ENCODE measurements around the gene ATF7IP2.
"Not testable (repeated sequence)": the region's sequence is repeated elsewhere in the genome, so short reads cannot be mapped to it uniquely, and the experiment has no call there.

Gene ATF7IP2

DNA sequence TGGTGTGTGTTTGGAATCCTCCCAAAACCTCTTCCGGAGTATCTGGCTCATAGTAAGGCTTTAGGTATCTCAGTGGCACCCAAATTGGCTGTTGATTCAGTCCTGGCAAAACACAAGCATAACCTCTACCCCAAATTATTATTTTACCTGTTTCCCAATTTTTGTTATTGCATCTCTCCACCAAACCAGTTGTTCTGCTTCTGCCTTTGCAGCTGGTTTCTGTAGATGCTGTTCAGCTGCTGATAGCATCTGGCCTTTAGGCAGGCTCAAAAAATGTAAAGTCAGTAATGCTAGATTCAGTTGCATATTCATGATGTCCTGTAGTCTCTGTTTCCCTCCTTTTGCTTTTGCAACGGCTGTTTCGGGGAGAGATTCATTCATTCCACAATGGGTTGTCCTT lies 33.8 kb downstream of the ATF7IP2 start:
- Histone ChIP-seq H3K9ac (ENCODE audit: low read depth, low read length) (no peak overlapping the region), H3K27me3 (ENCODE audit: insufficient read depth, low read length) (no peaks in the 10 kb centered on the region), H3K4me1 (ENCODE audit: insufficient read depth, low read length) (no peaks in the 10 kb centered on the region), H3K4me3 (ENCODE audit: low read length) (no peak overlapping the region), H3K27ac (ENCODE audit: low read length) (no peak overlapping the region), H3K36me3 (ENCODE audit: insufficient read depth, low read depth, low read length) (peaks cover 18% of the 10 kb centered on the region; the same call in 1 of the 2 replicates), H3K9me3 (ENCODE audit: insufficient read depth, low read depth, low read length) (peaks cover 41% of the 10 kb centered on the region)

DNA sequence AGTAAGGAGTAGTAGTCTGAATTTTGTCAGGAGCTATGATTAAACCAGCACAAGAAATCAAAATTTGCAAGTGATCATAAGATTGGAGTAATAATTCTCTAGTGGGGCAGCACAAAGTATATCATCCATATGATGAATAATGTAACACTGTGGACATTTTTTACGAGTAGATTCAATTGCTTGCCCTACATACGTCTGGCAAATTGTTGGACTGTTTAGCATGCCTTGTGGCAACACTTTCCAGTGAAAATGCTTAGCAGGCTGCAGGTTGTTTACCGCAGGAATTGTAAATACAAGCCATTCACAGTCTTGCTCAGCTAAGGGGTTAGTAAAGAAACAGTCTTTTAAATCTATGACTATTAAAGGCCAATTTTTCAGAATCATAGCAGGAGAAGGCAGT lies 35.7 kb downstream of the ATF7IP2 start:
- Histone ChIP-seq H3K36me3 (ENCODE audit: insufficient read depth, low read depth, low read length) (peaks cover 11% of the 10 kb centered on the region; the same call in 1 of the 2 replicates), H3K9me3 (ENCODE audit: insufficient read depth, low read depth, low read length) (peaks cover 23% of the 10 kb centered on the region), H3K4me1 (ENCODE audit: insufficient read depth, low read length) (no peaks in the 10 kb centered on the region), H3K27me3 (ENCODE audit: insufficient read depth, low read length) (no peaks in the 10 kb centered on the region), H3K9ac (ENCODE audit: low read depth, low read length) (no peak overlapping the region), H3K27ac (ENCODE audit: low read length) (no peak overlapping the region), H3K4me3 (ENCODE audit: low read length) (no peak overlapping the region)

- Histone ChIP-seq H3K4me3 (ENCODE audit: low read length) (no peak overlapping the region), H3K9me3 (ENCODE audit: insufficient read depth, low read depth, low read length) (no peaks in the 10 kb centered on the region), H3K9ac (ENCODE audit: low read depth, low read length) (no peak overlapping the region), H3K4me1 (ENCODE audit: insufficient read depth, low read length) (no peaks in the 10 kb centered on the region), H3K36me3 (ENCODE audit: insufficient read depth, low read depth, low read length) (peaks cover 25% of the 10 kb centered on the region), H3K27ac (ENCODE audit: low read length) (no peak overlapping the region), H3K27me3 (ENCODE audit: insufficient read depth, low read length) (no peaks in the 10 kb centered on the region)
Measured at GRCh38 chr16:10428433-10429168, 42.7 kb downstream of the ATF7IP2 start.

GRCh38 chr16:10429299-10429969 lies 43.6 kb downstream of the ATF7IP2 start:
- H3K9ac ChIP-seq (ENCODE audit: low read depth, low read length); H3K4me1 ChIP-seq (ENCODE audit: insufficient read depth, low read length); H3K9me3 ChIP-seq (ENCODE audit: insufficient read depth, low read depth, low read length); H3K27me3 ChIP-seq (ENCODE audit: insufficient read depth, low read length); H3K4me3 ChIP-seq (ENCODE audit: low read length); H3K27ac ChIP-seq (ENCODE audit: low read length): not testable (repeated sequence)
- H3K36me3 ChIP-seq (ENCODE audit: insufficient read depth, low read depth, low read length), result peaks cover 34% of the 10 kb centered on the region

DNA sequence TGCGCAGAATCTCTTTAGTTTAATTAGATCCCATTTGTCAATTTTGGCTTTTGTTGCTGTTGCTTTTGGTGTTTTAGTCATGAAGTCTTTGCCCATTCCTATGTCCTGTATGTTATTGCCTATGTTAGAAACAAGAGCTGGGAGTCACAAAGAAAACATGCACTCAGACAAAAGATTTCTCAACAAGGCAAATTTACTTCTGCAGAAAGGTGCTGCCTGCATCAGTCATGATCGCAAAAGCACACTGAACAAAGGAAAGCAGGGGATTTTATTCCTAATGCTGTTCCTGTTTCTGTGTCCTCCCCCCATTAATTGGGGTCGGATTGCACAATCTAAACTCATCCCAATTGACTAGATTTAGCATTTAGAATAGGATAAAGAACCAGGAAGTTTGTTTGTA lies 55.9 kb downstream of the ATF7IP2 start:
- Histone ChIP-seq H3K4me3 (ENCODE audit: low read length) (no peak overlapping the region), H3K4me1 (ENCODE audit: insufficient read depth, low read length) (no peaks in the 10 kb centered on the region), H3K36me3 (ENCODE audit: insufficient read depth, low read depth, low read length) (peaks cover 71% of the 10 kb centered on the region), H3K27me3 (ENCODE audit: insufficient read depth, low read length) (no peaks in the 10 kb centered on the region), H3K9me3 (ENCODE audit: insufficient read depth, low read depth, low read length) (peaks cover 57% of the 10 kb centered on the region), H3K27ac (ENCODE audit: low read length) (no peak overlapping the region), H3K9ac (ENCODE audit: low read depth, low read length) (no peak overlapping the region)

- no peaks in the 10 kb centered on the region for H3K27me3 ChIP-seq (ENCODE audit: insufficient read depth, low read length)
Measured at GRCh38 chr16:10447289-10447688, 61.4 kb downstream of the ATF7IP2 start.

GRCh38 chr16:10452208-10453158 lies 66.6 kb downstream of the ATF7IP2 start:
- H3K4me1 ChIP-seq (ENCODE audit: insufficient read depth, low read length); H3K4me3 ChIP-seq (ENCODE audit: low read length); H3K27me3 ChIP-seq (ENCODE audit: insufficient read depth, low read length); H3K9me3 ChIP-seq (ENCODE audit: insufficient read depth, low read depth, low read length); H3K27ac ChIP-seq (ENCODE audit: low read length); H3K9ac ChIP-seq (ENCODE audit: low read depth, low read length): not testable (repeated sequence)
- peaks cover 25% of the 10 kb centered on the region for H3K36me3 ChIP-seq (ENCODE audit: insufficient read depth, low read depth, low read length)

More at GRCh38 chr16:10447289-10447688, 61.4 kb downstream of the ATF7IP2 start:
- H3K4me3 ChIP-seq (ENCODE audit: low read length), result no peak overlapping the region
- H3K9ac ChIP-seq (ENCODE audit: low read depth, low read length), result no peak overlapping the region
- H3K9me3 ChIP-seq (ENCODE audit: insufficient read depth, low read depth, low read length), result peaks cover 47% of the 10 kb centered on the region
- H3K27ac ChIP-seq (ENCODE audit: low read length), result no peak overlapping the region
- no peaks in the 10 kb centered on the region for H3K4me1 ChIP-seq (ENCODE audit: insufficient read depth, low read length)
- peaks cover 65% of the 10 kb centered on the region for H3K36me3 ChIP-seq (ENCODE audit: insufficient read depth, low read depth, low read length)

DNA sequence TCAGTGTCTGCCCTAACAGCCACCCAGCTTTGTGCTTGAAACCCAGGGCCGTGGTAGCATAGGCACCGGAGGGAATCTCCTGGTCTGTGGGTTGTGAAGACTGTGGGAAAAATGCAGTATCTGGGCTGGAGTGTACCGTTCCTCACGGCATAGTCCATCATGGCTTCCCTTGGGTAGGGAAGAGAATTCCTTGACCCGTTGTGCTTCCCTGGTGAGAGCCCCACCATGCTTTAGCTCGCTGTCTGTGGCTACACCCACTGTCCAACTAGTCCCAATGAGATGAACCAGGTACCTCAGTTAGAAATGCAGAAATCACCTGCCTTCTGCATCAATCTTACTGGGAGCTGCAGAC lies 67.3 kb downstream of the ATF7IP2 start:
- H3K27ac ChIP-seq (ENCODE audit: low read length), result no peak overlapping the region
- no peak overlapping the region for H3K9ac ChIP-seq (ENCODE audit: low read depth, low read length)
- H3K9me3 ChIP-seq (ENCODE audit: insufficient read depth, low read depth, low read length), result no peaks in the 10 kb centered on the region
- H3K36me3 ChIP-seq (ENCODE audit: insufficient read depth, low read depth, low read length), result peaks cover 25% of the 10 kb centered on the region
- H3K27me3 ChIP-seq (ENCODE audit: insufficient read depth, low read length), result no peaks in the 10 kb centered on the region
- no peaks in the 10 kb centered on the region for H3K4me1 ChIP-seq (ENCODE audit: insufficient read depth, low read length)
- H3K4me3 ChIP-seq (ENCODE audit: low read length), result no peak overlapping the region

DNA sequence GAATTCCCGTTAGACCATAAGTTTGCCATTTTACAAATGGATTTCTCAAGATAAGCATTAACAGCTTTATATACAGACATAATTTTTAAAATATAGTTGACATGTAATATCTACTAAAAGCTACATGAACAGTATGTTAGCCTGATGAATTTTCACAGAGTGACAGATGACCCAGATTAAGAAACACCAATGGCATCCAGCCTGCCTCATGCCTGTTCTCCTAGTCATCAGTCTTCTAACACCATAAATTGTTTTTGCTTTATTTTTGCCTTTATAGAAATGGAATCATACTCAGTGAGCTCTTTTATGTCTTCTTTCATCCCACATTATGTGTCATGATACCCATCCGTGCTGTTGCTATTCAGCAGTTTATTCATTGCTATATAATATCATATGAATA lies 80.0 kb downstream of the ATF7IP2 start:
- peaks cover 9% of the 10 kb centered on the region; the same call in 1 of the 2 replicates for H3K36me3 ChIP-seq (ENCODE audit: insufficient read depth, low read depth, low read length)
- H3K4me1 ChIP-seq (ENCODE audit: insufficient read depth, low read length), result no peaks in the 10 kb centered on the region
- no peak overlapping the region for H3K9ac ChIP-seq (ENCODE audit: low read depth, low read length)
- no peak overlapping the region for H3K27ac ChIP-seq (ENCODE audit: low read length)
- no peaks in the 10 kb centered on the region for H3K9me3 ChIP-seq (ENCODE audit: insufficient read depth, low read depth, low read length)
- H3K4me3 ChIP-seq (ENCODE audit: low read length), result no peak overlapping the region
- no peaks in the 10 kb centered on the region for H3K27me3 ChIP-seq (ENCODE audit: insufficient read depth, low read length)

- no peak overlapping the region for H3K9ac ChIP-seq (ENCODE audit: low read depth, low read length)
- no peak overlapping the region for H3K4me3 ChIP-seq (ENCODE audit: low read length)
- no peak overlapping the region for H3K27ac ChIP-seq (ENCODE audit: low read length)
- H3K27me3 ChIP-seq (ENCODE audit: insufficient read depth, low read length), result no peaks in the 10 kb centered on the region
- H3K4me1 ChIP-seq (ENCODE audit: insufficient read depth, low read length), result no peaks in the 10 kb centered on the region
- H3K36me3 ChIP-seq (ENCODE audit: insufficient read depth, low read depth, low read length), result peaks cover 9% of the 10 kb centered on the region; the same call in 1 of the 2 replicates
- H3K9me3 ChIP-seq (ENCODE audit: insufficient read depth, low read depth, low read length), result no peaks in the 10 kb centered on the region
Measured at GRCh38 chr16:10466313-10466712, 80.5 kb downstream of the ATF7IP2 start.

- no peak overlapping the region for H3K9ac ChIP-seq (ENCODE audit: low read depth, low read length)
- H3K27me3 ChIP-seq (ENCODE audit: insufficient read depth, low read length), result no peaks in the 10 kb centered on the region
- H3K4me3 ChIP-seq (ENCODE audit: low read length), result no peak overlapping the region
- no peaks in the 10 kb centered on the region for H3K9me3 ChIP-seq (ENCODE audit: insufficient read depth, low read depth, low read length)
- H3K27ac ChIP-seq (ENCODE audit: low read length), result no peak overlapping the region
- H3K4me1 ChIP-seq (ENCODE audit: insufficient read depth, low read length), result no peaks in the 10 kb centered on the region
- peaks cover 9% of the 10 kb centered on the region; the same call in 1 of the 2 replicates for H3K36me3 ChIP-seq (ENCODE audit: insufficient read depth, low read depth, low read length)
Measured at GRCh38 chr16:10466861-10467260, 81.0 kb downstream of the ATF7IP2 start.

Data from iPS-20b (cell line).